Body of pancreas (tissue), 4 donors: ENCODE measurements around the gene TPO. TPM values are rescaled to one million over a fixed set of nuclear protein-coding genes. Genes with fewer than 3 reads are reported as not detected.

Experiments
- ATAC-seq: fragments of 150-250 bp; one replicate; pipeline ENCODE4 v1.9.1; 2016
- DNase-seq, 4 donors: peaks; one replicate each; pipeline ENCODE4 v3.0.0-alpha.2; 2019
- H3K27ac ChIP-seq, 4 donors: fragments of 200-600 bp; sonication (generic); 1 replicate in 3 of 4; 2 replicates in 1 of 4; pipeline versions ENCODE4 v1.5.1 to v1.6.1; 2016 to 2019; ENCODE audit warnings: mild to moderate bottlenecking in 1 of 4, mixed read lengths in 1 of 4, moderate library complexity in 1 of 4
- H3K27me3 ChIP-seq, 2 donors: fragments of 200-600 bp; sonication (generic); one replicate each; pipeline ENCODE4 v1.6.0; 2016; ENCODE audit warnings: mild to moderate bottlenecking in 1 of 2
- H3K36me3 ChIP-seq, 2 donors: fragments of 200-600 bp; sonication (generic); replicated peaks in 1 of 2; 2 replicates each; pipeline ENCODE4 v1.5.1; 2016; ENCODE audit warnings: low read depth in 2 of 2; ENCODE audit not compliant: insufficient read depth in 1 of 2
- H3K4me1 ChIP-seq: fragments of 200-600 bp; sonication (generic); one replicate; pipeline ENCODE4 v1.6.0; 2016
- H3K4me3 ChIP-seq, 2 donors: fragments of 200-600 bp; sonication (generic); 1 replicate in 1 of 2; 2 replicates in 1 of 2; pipeline ENCODE4 v1.5.1; 2016 to 2019
- H3K9me3 ChIP-seq, 3 donors: fragments of 200-600 bp; sonication (generic); 1 replicate in 2 of 3; 2 replicates in 1 of 3; pipeline ENCODE4 v1.5.1; 2016
- CTCF ChIP-seq, 7 experiments: fragments of 450-650 bp in 4 of 7; fragments of 200-600 bp in 3 of 7; sonication (generic) in 3 of 7; IDR thresholded peaks; one replicate each; pipeline ENCODE4 v1.5.1; 2016 to 2019; ENCODE audit warnings: antibody characterized with exemption in 7 of 7
- POLR2A ChIP-seq, 3 donors: fragments of 450-650 bp; IDR thresholded peaks; one replicate each; pipeline ENCODE4 v1.6.1; 2016; ENCODE audit warnings: antibody characterized with exemption in 3 of 3, mild to moderate bottlenecking in 2 of 3
- WGBS, 2 donors: methylation state at CpG; one replicate each; pipeline ENCODE4 v1.1.5; 2017; 5-methylcytosine and 5-hydroxymethylcytosine counted together
- intact Hi-C: fragments of 100-400 bp; cut with DNase I; formaldehyde crosslinking; loops from one replicate; pipeline ENCODE4 v1.15.1; 2023
- total RNA-seq, 2 donors: library from RNA; depleted of rRNA; stranded (reverse); fragments of >200 nt; gene quantifications; one replicate each; pipeline ENCODE4 v1.1.0, GENCODE V29; 2016

TPO gene
- total RNA-seq, 2 donors from 2014 or later, result 1.0 to 4.3 TPM

- no peak overlapping the region for H3K4me3 ChIP-seq
- ATAC-seq (no peak), DNase-seq (no peak)
- H3K27ac ChIP-seq, result no peak overlapping the region
- intact Hi-C loops, result loop anchor here (5.0 to 10.0 kb wide), 3 partner anchors 594 to 834 kb away; partner anchors contain the start of gene SNTG2
- no peak for TF ChIP-seq POLR2A (IDR thresholded peaks at IDR 0.05)
- TF ChIP-seq CTCF (IDR thresholded peaks at IDR 0.05), result no peak
- no peaks in the 10 kb centered on the region for H3K27me3 ChIP-seq
- H3K36me3 ChIP-seq, result no peaks in the 10 kb centered on the region
- H3K9me3 ChIP-seq, result no peaks in the 10 kb centered on the region
- H3K4me1 ChIP-seq, result peaks cover 12% of the 10 kb centered on the region
- WGBS, 2 donors, result 85 to 88% methylated on average over 11 to 14 of the region's 15 CpGs
Observed at GRCh38 chr2:1548910-1549673, 135.8 kb downstream of the TPO start.

GRCh38 chr2:1550076-1550475 lies 136.8 kb downstream of the TPO start:
- H3K9me3 ChIP-seq, result no peaks in the 10 kb centered on the region
- H3K27ac ChIP-seq, result no peak overlapping the region
- H3K36me3 ChIP-seq, result no peaks in the 10 kb centered on the region
- peaks cover 12% of the 10 kb centered on the region for H3K4me1 ChIP-seq
- intact Hi-C loops, result no loop called here
- no peaks in the 10 kb centered on the region for H3K27me3 ChIP-seq
- no peak overlapping the region for H3K4me3 ChIP-seq
- ATAC-seq (no peak), DNase-seq (no peak)
- TF ChIP-seq POLR2A (IDR thresholded peaks at IDR 0.05) (no peak), CTCF (IDR thresholded peaks at IDR 0.05) (no peak)
- 40 to 48% methylated on average over 5 of the region's 5 CpGs for WGBS, 2 donors

DNA sequence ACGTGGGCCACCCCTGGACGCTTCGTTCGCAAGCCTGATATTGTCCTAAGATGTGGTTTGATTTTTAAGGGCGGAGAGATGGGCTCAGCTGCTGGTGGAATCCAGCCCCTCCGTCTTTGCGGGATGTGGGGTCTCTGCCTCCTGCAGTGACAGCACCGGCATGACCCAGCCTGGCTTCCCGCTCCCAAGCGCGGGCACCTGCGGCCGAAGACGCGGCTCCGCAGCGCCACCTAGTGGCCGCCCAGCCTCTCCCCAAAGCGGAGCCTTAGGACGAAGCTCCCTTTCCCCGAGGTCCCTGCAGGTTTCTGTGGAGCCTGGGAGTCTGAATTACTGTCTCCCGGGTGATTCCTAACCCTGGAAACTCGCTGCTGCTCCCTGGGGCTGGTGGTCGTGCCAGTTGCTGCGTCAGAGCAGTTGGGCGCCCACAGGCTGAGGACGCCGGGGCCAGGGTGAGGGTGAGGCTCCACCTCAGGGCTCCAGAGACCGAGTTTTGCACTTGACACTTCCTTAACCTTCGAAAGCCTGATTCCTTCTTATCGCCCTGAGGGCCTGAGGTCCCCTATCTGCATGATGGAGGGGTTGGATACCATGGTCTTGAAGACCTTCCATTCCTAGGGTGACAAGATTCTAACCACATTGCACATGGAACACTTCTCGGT lies 137.5 kb downstream of the TPO start:
- TF ChIP-seq CTCF (IDR thresholded peaks at IDR 0.05) (peak; percentile 76 to 99 (median 85)), POLR2A (IDR thresholded peaks at IDR 0.05) (no peak)
- Histone ChIP-seq H3K27ac (no peak overlapping the region), H3K4me3 (no peak overlapping the region), H3K27me3 (no peaks in the 10 kb centered on the region), H3K36me3 (no peaks in the 10 kb centered on the region), H3K9me3 (no peaks in the 10 kb centered on the region), H3K4me1 (peaks cover 10% of the 10 kb centered on the region)
- DNase-seq (peak; percentile 46 to 74 (median 66)), ATAC-seq (peak; percentile 77)
- WGBS, 2 donors, result 22 to 40% methylated on average over 12 to 32 of the region's 32 CpGs
- intact Hi-C loops, result no loop called here

DNA sequence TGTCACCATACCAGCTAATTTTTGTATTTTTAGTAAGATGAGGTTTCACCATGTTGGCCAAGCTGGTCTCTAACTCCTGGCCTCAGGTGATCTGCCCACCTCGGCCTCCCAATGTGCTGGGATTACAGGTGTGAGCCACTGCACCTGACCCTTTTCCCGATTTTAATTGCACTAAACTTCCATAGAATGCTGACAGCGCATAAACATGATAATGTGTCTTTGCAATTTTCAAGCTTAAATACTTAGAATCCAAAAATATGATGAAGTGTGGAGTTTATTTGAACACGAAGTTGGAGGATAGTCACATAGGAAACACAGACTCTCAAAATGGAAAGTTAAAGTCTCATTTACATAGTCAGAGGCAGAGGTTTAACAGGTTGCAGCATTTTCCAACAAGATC lies 138.6 kb downstream of the TPO start:
- Histone ChIP-seq H3K4me1 (peaks cover 6% of the 10 kb centered on the region), H3K4me3 (no peak overlapping the region), H3K27me3 (no peaks in the 10 kb centered on the region), H3K36me3 (no peaks in the 10 kb centered on the region), H3K9me3 (no peaks in the 10 kb centered on the region), H3K27ac (no peak overlapping the region)
- TF ChIP-seq CTCF (IDR thresholded peaks at IDR 0.05) (no peak), POLR2A (IDR thresholded peaks at IDR 0.05) (no peak)
- DNase-seq (no peak), ATAC-seq (no peak)
- WGBS, 2 donors, result 75 to 80% methylated on average over 4 of the region's 4 CpGs
- intact Hi-C loops, result no loop called here
